ENCODE data around the gene LMLN.
A peak's percentile ranks its signal among the peaks of the same experiment; 100 is the strongest.
"Not testable (repeated sequence)": the region's sequence is repeated elsewhere in the genome, so short reads cannot be mapped to it uniquely, and the experiment has no call there.

Gene LMLN

GRCh38 chr3:198071602-198072287 is 111.7 kb downstream of the LMLN start:
- DNase-seq (ENCODE audit: low read depth in 1 of 2, low spot score in 1 of 2): peak; percentile 18 to 72

DNA sequence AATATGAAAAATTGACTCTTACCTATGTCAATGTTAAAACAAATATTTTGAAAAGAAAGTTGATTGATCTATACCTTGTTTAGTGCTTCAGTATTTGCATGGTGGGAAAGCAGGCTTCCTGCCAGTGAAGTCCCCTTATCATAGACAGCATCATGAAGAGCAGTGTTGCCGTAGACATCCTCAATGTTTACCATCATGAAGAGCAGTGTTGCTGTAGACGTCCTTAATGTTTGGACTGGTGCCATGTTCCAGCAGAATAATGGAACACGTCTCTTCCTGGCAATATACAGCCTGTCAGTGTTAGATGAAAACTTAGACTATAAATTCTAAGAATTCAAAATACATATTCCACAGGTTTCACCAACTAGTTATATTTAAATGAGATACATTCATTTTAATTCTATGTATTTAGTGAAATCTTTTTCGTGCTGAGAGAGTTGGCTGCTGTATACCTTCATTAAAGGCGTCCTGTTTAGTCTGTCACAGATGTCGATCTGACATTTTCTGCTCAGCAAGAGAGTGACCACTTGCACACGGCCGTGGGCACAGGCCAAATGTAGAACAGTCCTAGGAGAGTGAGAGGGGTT is 116.8 kb downstream of the LMLN start:
- DNase-seq (ENCODE audit: low read depth in 1 of 2, low spot score in 1 of 2): no peak

DNA sequence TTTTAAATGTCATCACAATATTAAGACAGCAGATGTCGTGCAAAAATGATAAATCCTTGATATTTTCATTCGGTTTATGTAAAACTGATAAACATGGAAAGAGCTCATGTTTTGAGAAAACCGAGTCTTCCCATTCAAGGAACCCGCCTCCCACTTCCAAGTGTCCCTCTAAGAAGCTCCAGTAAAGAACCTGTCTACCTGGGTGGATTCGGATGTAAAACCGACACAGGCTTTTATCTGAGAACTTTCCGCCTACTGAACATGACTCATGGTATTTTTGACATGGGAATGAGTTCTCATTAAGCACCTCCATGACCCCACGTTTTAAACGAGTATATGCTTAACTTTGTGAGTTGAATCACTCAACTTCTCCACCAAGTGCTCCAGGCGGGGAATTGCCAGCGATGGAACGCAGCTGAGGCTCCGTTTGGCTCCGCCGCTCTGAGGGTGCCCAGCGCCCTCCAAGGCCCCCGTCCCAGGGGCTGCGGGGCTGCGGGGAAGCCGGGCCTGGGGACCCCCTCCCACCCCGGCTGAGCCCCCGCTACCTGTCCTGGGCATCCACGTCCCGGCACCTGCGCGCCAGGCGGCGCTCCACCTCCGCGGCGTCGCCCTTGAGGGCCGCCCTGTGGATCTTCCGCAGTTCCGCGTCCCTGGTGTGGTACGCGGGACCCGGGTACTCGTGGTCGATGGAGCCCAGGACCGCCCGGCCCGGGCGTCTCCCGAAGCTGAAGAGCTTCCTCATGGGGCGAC is 119.9 kb downstream of the LMLN start:
- peak; percentile 33 to 48 for DNase-seq (ENCODE audit: low read depth in 1 of 2, low spot score in 1 of 2)

GRCh38 chr3:198080521-198081384 is 120.7 kb downstream of the LMLN start:
- peak; percentile 63 to 65 for DNase-seq (ENCODE audit: low read depth in 1 of 2, low spot score in 1 of 2)

- no peak for DNase-seq (ENCODE audit: low read depth in 1 of 2, low spot score in 1 of 2)
Observed at GRCh38 chr3:198081421-198081844, 121.4 kb downstream of the LMLN start.

GRCh38 chr3:198082226-198082625 is 122.2 kb downstream of the LMLN start:
- not testable (repeated sequence) for DNase-seq (ENCODE audit: low read depth in 1 of 2, low spot score in 1 of 2)

DNA sequence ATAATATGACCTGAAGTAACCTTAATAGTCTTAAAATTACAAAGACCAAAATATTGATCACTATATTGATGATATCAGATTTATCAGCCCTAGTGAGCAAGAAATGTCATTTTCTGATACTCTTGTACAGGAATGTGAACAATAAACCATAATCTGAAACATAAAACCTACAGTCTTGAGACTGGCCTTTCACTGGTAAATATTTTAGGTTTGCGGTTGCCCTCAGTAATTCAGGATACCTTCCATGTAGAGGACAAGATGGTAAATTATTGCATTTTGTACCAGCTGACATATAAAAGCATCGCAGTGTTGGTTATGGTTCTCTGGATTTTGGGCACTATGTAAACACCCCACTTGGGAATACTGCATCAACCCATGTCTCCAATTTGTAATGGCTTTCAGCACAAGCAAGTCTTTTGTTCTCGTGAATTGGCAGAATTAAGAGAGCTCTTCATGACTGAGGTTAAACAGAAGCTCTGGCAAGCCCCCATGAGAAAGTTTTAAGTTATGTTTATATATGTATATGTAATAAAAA is 128.5 kb downstream of the LMLN start:
- no peak for DNase-seq (ENCODE audit: low read depth in 1 of 2, low spot score in 1 of 2)

DNA sequence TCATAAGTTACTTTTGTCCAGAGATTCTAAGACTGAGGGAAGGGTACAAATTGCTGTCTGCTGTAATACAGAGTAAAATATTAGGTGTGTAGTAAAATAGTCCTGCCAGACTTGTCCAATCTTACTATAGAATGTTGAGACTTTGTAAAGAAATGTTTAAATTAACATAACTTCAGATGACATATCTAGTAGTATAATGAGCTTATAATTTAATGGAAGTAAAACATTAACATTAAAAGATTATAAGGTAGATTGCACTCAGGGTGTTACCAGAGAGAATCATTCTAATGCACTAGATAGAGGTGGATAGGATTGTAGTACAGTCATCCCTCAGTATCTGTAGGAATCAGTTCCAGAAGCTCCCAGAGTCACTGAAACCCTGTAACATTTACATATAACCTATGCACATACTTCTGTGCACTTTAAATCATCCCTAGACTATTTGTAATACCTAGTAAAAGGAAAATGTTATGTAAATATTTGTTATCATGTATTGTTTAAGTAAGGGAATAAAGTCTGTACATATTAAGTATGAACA is 130.8 kb downstream of the LMLN start:
- no peak for DNase-seq (ENCODE audit: low read depth in 1 of 2, low spot score in 1 of 2)

DNA sequence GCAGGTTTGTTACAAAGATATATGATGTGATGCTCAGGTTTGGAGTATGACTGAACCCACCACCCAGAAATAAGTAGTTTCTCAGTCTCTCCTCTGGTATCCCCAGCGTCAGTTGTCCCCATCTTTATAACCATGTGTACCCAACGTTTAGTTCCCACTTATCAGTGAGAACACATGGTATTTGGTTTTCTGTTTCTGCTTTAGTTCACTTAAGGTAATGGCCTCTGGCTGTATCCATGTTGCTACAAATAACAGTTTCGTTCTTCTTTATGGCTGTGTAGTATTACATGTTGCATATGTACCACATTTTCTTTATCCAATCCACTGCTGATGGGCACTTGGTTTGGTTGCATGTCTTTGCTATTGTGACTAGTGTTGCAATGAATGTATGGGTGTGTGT is 132.3 kb downstream of the LMLN start:
- no peak for DNase-seq (ENCODE audit: low read depth in 1 of 2, low spot score in 1 of 2)

- no peak for DNase-seq (ENCODE audit: low read depth in 1 of 2, low spot score in 1 of 2)
Observed at GRCh38 chr3:198093112-198093679, 133.2 kb downstream of the LMLN start.

All from activated CD4-positive, alpha-beta T cell treated with anti-CD3 and anti-CD28 coated beads, Interleukin-2, amount 50 U/mL, for 24 hours (primary cell).